ENCODE results near the gene RHEB. TPM values are rescaled to one million over a fixed set of nuclear protein-coding genes. Genes with fewer than 3 reads are reported as not detected.

RHEB gene
- total and polyA plus RNA-seq, 2 of the 13 experiments (the other 11 are each of a cell fraction or from before 2014, with no cell fraction given) = 55.0 to 77.6 TPM

- FAIRE-seq (no peak), ATAC-seq (no peak), DNase-seq (ENCODE audit: low spot score) (no peak)
- POLR2A ChIA-PET = no interaction called here
- no peak overlapping the region for H3K4me2 ChIP-seq (ENCODE audit: low read depth, low read length)
- H3K27ac ChIP-seq (ENCODE audit: extremely low read length, insufficient read depth, low read length) = no peak overlapping the region
- TF ChIP-seq CCDC6 (CRISPR knock-in tag; IDR thresholded peaks at IDR 0.05) (no peak), RFX5 (IDR thresholded peaks at IDR 0.05; ENCODE audit: low read depth, low read length) (no peak), RXRB (CRISPR knock-in tag; IDR thresholded peaks at IDR 0.05; ENCODE audit: borderline replicate concordance) (no peak), BRD4 (CRISPR knock-in tag; IDR thresholded peaks at IDR 0.05) (no peak), E2F5 (CRISPR knock-in tag; conservative IDR thresholded peaks at IDR 0.05) (no peak), HNRNPL (IDR thresholded peaks at IDR 0.05; ENCODE audit: low read depth, low read length) (no peak), ZFY (CRISPR knock-in tag; IDR thresholded peaks at IDR 0.05) (no peak), ZNF232 (CRISPR knock-in tag; IDR thresholded peaks at IDR 0.05; ENCODE audit: borderline replicate concordance) (no peak)
- H3K27me3 ChIP-seq (ENCODE audit: control insufficient read depth in 1 of 2, insufficient read depth in 2 of 2, low read length in 2 of 2) = peaks cover 9 to 58% of the 10 kb centered on the region in 2 experiments; a peak in 4 of 5 replicates
- H3K9me3 ChIP-seq (ENCODE audit: low read length) = no peaks in the 10 kb centered on the region
- H3K9ac ChIP-seq (ENCODE audit: insufficient read depth, low read depth, low read length) = no peak overlapping the region
- 55% methylated on average over 14 of the region's 14 CpGs for WGBS (ENCODE audit: low lambda C conversion rate)
- no peaks in the 10 kb centered on the region for H3K79me2 ChIP-seq (ENCODE audit: insufficient read depth, low read length)
- H3K36me3 ChIP-seq (replicated peaks in 1 of 2; ENCODE audit: control insufficient read depth in 1 of 2, insufficient read depth in 2 of 2, low read length in 2 of 2) = no peaks in the 10 kb centered on the region
- CTCF ChIA-PET (ENCODE audit: low intra/inter-chr PET ratio, low total read pairs) = no interaction called here
- no peaks in the 10 kb centered on the region for H4K20me1 ChIP-seq (ENCODE audit: insufficient read depth, low read length)
- no peak overlapping the region for H3K4me3 ChIP-seq (replicated peaks in 1 of 3; ENCODE audit: insufficient read depth in 1 of 3, low read depth in 2 of 3, low read length in 3 of 3)
- H3K4me1 ChIP-seq (ENCODE audit: insufficient read depth, low read length) = peaks cover 3% of the 10 kb centered on the region
- BruUV-seq (replicated peaks) = no TSS peak
- intact Hi-C loops (cut with micrococcal nuclease; ENCODE audit: unreplicated experiment) (no loop called here), in situ Hi-C loops (cut with HindIII; ENCODE audit: extremely low pct_ligation_motif_present, low pct_unique_long_range_greater_than_20kb) (no loop called here)
- H2AFZ ChIP-seq (ENCODE audit: low read length) = no peak overlapping the region
Measured at GRCh38 chr7:151454305-151454704, 65.4 kb downstream of the RHEB start.

- Histone ChIP-seq H3K36me3 (replicated peaks in 1 of 2; ENCODE audit: control insufficient read depth in 1 of 2, insufficient read depth in 2 of 2, low read length in 2 of 2) (no peaks in the 10 kb centered on the region), H3K4me3 (replicated peaks in 1 of 3; ENCODE audit: insufficient read depth in 1 of 3, low read depth in 2 of 3, low read length in 3 of 3) (no peak overlapping the region), H3K9ac (ENCODE audit: insufficient read depth, low read depth, low read length) (no peak overlapping the region), H3K9me3 (ENCODE audit: low read length) (no peaks in the 10 kb centered on the region), H3K4me1 (ENCODE audit: insufficient read depth, low read length) (no peaks in the 10 kb centered on the region), H3K79me2 (ENCODE audit: insufficient read depth, low read length) (no peaks in the 10 kb centered on the region), H2AFZ (ENCODE audit: low read length) (no peak overlapping the region), H4K20me1 (ENCODE audit: insufficient read depth, low read length) (no peaks in the 10 kb centered on the region), H3K27me3 (ENCODE audit: control insufficient read depth in 1 of 2, insufficient read depth in 2 of 2, low read length in 2 of 2) (peaks cover 9 to 55% of the 10 kb centered on the region in 2 experiments; a peak in 4 of 5 replicates), H3K4me2 (ENCODE audit: low read depth, low read length) (no peak overlapping the region), H3K27ac (ENCODE audit: extremely low read length, insufficient read depth, low read length) (no peak overlapping the region)
- FAIRE-seq (no peak), DNase-seq (ENCODE audit: low spot score) (no peak), ATAC-seq (no peak)
- in situ Hi-C loops (cut with HindIII; ENCODE audit: extremely low pct_ligation_motif_present, low pct_unique_long_range_greater_than_20kb) (no loop called here), intact Hi-C loops (cut with micrococcal nuclease; ENCODE audit: unreplicated experiment) (no loop called here)
- ChIA-PET POLR2A (no interaction called here), CTCF (ENCODE audit: low intra/inter-chr PET ratio, low total read pairs) (no interaction called here)
- BruUV-seq (replicated peaks) = no TSS peak
- 43% methylated on average over 4 of the region's 13 CpGs for WGBS (ENCODE audit: low lambda C conversion rate)
- TF ChIP-seq PATZ1 (CRISPR knock-in tag; IDR thresholded peaks at IDR 0.05) (no peak), ZNF18 (CRISPR knock-in tag; IDR thresholded peaks at IDR 0.05; ENCODE audit: insufficient replicate concordance) (no peak), ZNF709 (CRISPR knock-in tag; IDR thresholded peaks at IDR 0.05) (no peak), HMGXB4 (CRISPR knock-in tag; IDR thresholded peaks at IDR 0.05; ENCODE audit: borderline replicate concordance in 1 of 2, low read depth in 1 of 2) (no peak)
Measured at GRCh38 chr7:151453326-151453791, 66.3 kb downstream of the RHEB start.

All from HepG2 (cell line).